Measurements from ENCODE around the gene RND3. TPM values are rescaled to one million over a fixed set of nuclear protein-coding genes. Genes with fewer than 3 reads are reported as not detected.

RND3 gene
- total and polyA plus RNA-seq, 10 of the 15 experiments (the other 5 are each of a cell fraction or from before 2014, with no cell fraction given): 0.38 to 18.3 (median 0.93) TPM

GRCh38 chr2:150528861-150529801 lies 41.7 kb upstream of the RND3 start (continued):
- TF ChIP-seq ZBTB40 (IDR thresholded peaks at IDR 0.05; ENCODE audit: borderline replicate concordance) (peak; percentile 24; the same call in 1 of the 2 replicates), IKZF2 (IDR thresholded peaks at IDR 0.05) (peak; percentile 72 to 79), NR2C2 (IDR thresholded peaks at IDR 0.05; ENCODE audit: borderline replicate concordance, control insufficient read depth, insufficient read length, low read depth) (no peak), HCFC1 (IDR thresholded peaks at IDR 0.05; ENCODE audit: low read length) (no peak), HSF1 (IDR thresholded peaks at IDR 0.05; ENCODE audit: low read depth, low read length) (no peak), RAD51 (IDR thresholded peaks at IDR 0.05) (peak; percentile 44; the same call in 1 of the 2 replicates), ATF2 (IDR thresholded peaks at IDR 0.05; ENCODE audit: low read length) (no peak), NBN (IDR thresholded peaks at IDR 0.05) (peak; percentile 76), ATF3 (IDR thresholded peaks at IDR 0.05; ENCODE audit: borderline replicate concordance, extremely low read depth, low read depth, low read length) (no peak), HDAC6 (IDR thresholded peaks at IDR 0.05; ENCODE audit: unreplicated experiment) (no peak), SMC3 (IDR thresholded peaks at IDR 0.05; ENCODE audit: borderline replicate concordance, low read length) (no peak), BACH1 (IDR thresholded peaks at IDR 0.05; ENCODE audit: borderline replicate concordance) (no peak), ZNF24 (IDR thresholded peaks at IDR 0.05) (no peak), TCF12 (IDR thresholded peaks at IDR 0.05; ENCODE audit: low read depth, low read length) (peak; percentile 60; the same call in 1 of the 2 replicates), SREBF2 (IDR thresholded peaks at IDR 0.05; ENCODE audit: low read length) (no peak), SKIL (IDR thresholded peaks at IDR 0.05; ENCODE audit: low read depth, poor library complexity, severe bottlenecking) (peak; percentile 48), CHD2 (IDR thresholded peaks at IDR 0.05; ENCODE audit: borderline replicate concordance, low read depth, low read length) (no peak), MEF2A (IDR thresholded peaks at IDR 0.05; ENCODE audit: insufficient read depth, low read depth, low read length) (no peak), BMI1 (IDR thresholded peaks at IDR 0.05; ENCODE audit: borderline replicate concordance) (no peak), CEBPB (IDR thresholded peaks at IDR 0.05; ENCODE audit: borderline replicate concordance in 1 of 2, low read depth in 2 of 2, low read length in 2 of 2) (no peak)
